ENCODE measurements around the gene TSPAN18.

TSPAN18 gene

GRCh38 chr11:44903518-44903917 lies 176.8 kb downstream of the TSPAN18 start:
- no peak for FAIRE-seq

DNA sequence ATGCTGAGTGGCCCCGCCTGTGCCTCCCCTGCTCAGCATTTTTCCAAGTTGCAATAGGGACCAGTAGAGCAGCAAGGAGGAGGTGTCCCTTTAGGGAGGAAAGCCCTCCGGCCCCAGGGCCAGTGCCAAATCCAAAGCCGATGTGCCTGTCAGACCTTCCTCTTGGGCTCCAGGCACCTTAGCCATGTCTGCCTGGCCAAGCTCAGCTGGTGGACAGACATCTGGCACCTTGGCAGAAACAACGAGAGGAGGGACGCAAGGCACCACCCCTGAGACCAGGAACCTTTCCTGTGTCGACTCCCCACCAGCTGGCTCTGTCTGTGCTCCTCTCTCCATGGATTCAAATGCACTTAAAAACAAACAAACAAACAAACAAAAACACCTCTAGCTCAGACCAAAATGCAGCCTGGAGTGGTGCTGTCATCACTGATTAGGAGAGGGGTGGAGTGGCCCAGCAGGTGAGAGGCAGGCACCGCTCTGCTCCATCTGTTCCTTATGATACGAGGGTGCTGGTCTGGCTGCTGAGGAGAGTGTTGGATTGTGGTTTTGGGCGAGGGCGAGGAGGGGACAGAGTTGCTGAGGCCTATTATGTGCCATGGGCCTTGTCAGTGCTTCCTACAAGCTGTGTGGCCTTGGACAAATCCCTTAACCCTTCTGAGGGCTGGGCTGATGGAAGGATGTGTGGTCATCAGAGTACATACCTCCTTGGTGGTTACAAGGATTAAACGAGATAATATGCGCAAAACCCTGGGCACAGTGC lies 177.7 kb downstream of the TSPAN18 start:
- no peak for FAIRE-seq

DNA sequence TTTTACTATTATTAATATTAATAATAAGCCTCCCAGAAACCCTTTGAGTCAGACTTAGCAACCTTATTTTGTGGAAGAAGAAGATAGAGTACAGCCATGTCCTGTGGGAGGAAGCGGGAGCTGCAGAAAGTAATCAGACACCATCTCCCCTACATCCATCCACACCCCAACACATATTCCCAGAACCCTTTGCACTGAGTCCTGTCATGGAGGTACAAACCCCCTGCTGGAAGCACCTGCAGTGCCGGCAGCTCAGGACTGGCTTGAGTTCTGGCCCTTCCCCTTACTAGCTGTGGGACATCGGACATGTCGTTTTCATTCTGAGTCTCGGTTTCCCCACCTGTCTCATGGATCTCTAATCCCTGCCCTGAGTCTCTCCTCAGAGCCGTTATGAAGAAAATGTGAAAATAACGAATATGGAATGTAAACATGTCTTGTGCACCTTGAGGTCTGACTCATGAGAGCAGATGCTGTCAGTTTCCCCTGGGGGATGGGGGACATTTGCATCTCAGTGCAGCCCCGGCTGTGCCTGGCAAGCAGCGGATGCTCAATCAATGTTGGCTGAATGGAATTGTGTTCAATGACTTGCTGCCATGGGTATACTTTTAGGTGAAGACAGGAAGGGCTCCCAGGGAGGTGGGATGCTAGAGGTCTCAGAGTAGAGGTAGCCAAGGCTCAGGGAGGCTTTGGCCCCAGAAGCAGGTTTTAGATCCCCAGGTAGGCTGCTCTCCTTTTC lies 178.5 kb downstream of the TSPAN18 start:
- no peak for FAIRE-seq

GRCh38 chr11:44906649-44907048 lies 179.9 kb downstream of the TSPAN18 start:
- FAIRE-seq = no peak

DNA sequence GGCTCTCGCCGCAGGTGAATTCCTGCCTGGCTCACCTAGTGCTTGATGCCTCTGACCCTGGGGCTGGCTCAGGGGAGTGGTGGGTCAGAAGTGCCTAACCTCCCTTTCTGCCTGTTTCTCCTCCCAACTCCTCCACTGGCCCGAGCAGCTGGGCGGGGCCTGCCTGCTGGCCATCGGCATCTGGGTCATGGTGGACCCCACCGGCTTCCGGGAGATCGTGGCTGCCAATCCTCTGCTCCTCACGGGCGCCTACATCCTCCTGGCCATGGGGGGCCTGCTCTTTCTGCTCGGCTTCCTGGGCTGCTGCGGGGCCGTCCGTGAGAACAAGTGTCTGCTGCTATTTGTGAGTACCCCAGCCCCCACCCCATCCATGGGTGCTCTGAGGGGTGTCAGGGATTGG lies 182.8 kb downstream of the TSPAN18 start:
- no peak for FAIRE-seq

- no peak for FAIRE-seq
These were observed 183.8 kb downstream of the TSPAN18 start for GRCh38 chr11:44910591-44910990.

- FAIRE-seq = peak; percentile 88
These were observed 184.5 kb downstream of the TSPAN18 start for GRCh38 chr11:44911029-44911814.

DNA sequence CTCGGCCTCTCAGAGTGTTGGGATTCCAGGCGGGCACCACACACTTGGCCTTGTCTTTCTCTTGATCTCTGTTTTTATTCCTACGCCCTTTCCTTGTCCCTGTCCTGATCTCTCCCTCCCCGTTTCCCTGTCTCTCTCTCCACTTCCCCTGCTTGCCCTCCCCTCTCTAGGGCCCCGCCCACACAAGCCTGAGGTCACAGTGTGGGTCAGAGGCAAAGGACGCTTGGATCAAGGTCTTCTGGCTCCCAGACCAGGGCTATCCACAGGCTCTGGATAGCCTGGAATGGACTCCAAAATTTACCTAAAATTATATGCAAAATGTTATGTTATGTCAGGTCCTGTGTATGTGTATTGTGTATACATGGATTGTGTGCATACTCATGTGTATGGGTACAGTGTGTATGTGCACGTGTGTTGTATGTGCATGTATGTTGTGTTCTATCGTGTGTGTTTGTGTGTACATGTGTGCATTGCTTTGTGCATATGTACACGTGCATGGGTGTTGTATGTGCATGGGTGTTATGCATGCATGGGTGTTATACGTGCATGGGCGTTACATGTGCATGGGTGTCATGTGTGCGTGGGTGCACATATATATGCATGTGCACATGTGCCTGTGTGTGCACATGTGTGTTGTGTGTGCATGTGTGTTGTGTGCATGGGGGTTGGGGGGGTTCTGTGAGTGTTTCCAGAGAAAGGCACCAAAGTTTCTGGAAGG lies 185.7 kb downstream of the TSPAN18 start:
- no peak for FAIRE-seq

DNA sequence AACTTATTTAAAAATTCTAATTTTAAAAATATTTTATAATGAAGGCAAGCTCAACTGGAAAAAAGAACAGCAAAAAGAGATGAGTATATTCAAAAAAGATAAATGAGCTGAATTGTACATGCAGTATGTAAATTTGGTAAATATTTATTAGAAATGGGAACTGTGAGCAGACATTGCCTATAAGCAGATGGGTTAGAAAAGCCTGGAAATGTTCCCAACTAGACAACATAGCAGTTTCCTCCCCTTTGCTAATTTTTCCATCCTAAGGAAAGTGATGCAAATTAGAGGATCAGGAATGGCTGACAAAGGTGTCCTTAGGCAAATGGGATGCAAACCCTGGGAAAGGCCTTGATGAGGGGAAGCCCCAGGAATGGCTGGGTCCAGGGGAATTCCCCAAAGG lies 186.7 kb downstream of the TSPAN18 start:
- FAIRE-seq = no peak

DNA sequence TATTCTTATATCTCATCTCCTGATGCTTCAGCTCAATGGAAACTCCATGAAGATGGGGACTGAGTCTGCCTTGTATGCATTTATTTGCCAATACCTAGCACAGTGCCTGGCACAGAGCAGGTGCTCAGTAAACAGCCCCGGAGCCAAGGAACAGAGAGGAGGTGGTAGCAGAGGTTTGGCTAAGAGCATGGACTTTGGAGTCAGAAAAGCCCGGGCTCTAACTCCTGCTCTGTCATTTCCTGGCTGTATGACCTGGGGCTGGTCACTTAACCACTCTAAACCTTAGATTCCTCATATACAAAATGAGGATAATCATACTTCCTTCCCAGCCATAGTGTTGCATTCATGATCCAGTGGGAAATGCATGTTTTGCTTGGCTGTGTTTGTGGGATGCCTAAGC lies 187.3 kb downstream of the TSPAN18 start:
- no peak for FAIRE-seq

- FAIRE-seq = no peak
These were observed 188.2 kb downstream of the TSPAN18 start for GRCh38 chr11:44915004-44915403.

- no peak for FAIRE-seq
These were observed 188.9 kb downstream of the TSPAN18 start for GRCh38 chr11:44915621-44916020.

DNA sequence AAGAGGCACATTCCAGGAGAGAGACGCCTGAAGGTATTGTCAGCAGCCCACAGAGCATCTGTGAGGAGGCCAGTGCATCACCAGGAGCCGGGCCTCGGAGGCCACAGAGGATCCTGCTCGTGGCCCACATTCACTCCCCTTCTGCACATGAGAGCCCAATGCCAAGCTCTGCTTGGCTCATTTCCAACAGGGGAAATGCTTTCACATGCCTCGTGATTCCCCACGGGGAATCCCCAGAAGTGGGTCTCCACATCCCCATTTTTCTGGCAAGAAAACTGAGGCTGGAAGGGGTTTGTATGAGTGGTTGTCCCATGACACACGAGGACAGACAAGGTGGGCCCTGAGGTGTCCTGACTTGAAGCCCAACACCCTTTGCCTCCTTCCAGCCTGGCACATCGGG lies 189.6 kb downstream of the TSPAN18 start:
- FAIRE-seq = no peak

DNA sequence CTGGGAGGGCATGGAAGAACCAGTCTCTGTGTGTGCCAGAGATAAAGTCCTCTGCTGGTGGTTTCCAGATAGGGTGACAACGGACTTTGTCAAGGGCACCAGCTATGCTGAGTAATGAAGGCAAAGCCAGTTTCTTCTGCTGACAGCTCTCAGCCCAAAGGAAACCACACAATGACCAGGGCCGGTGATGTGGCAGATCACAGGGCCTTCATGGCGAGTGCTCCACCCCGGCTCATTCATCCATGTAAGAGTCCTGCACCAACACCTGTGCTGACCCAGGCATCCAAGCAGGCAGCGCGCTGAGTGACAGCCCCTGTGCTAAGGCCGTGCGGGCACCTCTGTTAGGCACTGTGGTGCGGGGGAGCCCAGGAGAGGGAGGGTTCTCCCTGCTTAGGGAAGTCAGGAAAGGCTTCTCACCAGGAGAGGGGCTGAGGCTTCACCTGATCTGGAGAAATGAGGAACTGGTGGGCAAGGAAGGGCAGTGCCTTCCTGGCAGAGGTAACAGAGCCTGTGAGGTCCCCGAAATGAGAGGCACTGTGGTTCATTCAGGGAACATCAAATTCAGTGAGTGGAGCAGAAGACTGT lies 190.1 kb downstream of the TSPAN18 start:
- no peak for FAIRE-seq

DNA sequence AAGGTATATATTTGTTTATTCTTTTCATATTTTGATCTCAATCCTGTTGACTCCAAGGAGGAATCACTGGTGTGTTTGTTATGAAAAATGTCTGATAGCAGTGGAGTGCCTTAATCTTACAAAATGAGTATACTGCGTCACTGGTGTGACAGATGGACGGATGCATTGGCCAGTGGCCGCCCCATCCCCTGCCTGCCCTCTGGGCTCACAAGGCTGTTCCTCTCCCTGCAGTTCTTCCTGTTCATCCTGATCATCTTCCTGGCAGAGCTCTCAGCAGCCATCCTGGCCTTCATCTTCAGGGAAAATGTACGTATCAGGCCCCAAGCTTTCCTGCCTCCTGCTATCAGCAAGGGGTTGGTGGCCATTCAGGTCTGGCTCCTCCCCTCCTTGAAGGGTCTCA lies 191.0 kb downstream of the TSPAN18 start:
- no peak for FAIRE-seq

DNA sequence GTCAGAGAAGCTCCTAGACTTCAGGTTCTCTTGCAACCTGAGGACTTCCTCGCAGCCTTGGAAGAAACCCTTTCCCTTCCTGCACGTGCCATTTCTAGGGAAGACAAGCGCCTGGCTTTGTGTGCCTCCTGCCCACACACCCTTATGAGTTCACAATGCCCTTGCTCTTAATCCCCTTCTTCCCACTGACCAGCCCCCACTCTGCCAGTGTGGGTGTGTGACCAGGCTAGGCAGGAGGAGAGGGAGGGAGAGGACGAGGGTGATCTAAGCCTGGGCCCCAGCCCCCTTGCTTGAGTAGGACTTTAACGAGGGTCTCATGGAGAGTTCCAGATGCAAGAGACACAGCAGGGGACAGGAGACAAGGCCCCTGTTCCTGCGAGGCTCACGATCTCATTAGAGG lies 193.7 kb downstream of the TSPAN18 start:
- FAIRE-seq = no peak

GRCh38 chr11:44923115-44923514 lies 196.4 kb downstream of the TSPAN18 start:
- no peak for FAIRE-seq

DNA sequence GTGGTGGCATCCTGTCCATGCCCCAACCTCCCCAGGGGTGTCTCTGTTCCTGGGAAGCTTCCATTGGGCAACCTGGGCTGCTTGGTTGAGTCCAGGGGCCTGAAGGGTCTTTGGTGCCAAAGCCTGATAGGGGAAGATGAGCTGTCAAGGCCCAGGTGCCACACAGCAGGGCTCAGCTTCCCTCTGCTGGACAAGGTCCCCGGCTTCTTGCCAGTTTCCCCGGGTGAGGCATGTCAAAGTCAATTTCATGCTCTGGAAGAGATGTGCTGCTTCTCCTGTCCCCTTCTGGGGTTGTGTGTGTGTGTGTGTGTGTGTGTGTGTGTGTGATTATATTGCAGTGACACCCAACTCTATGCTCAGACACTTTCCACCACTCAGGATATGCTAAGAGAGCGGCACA lies 197.0 kb downstream of the TSPAN18 start:
- no peak for FAIRE-seq

- FAIRE-seq = no peak
These were observed 199.3 kb downstream of the TSPAN18 start for GRCh38 chr11:44926036-44926435.

DNA sequence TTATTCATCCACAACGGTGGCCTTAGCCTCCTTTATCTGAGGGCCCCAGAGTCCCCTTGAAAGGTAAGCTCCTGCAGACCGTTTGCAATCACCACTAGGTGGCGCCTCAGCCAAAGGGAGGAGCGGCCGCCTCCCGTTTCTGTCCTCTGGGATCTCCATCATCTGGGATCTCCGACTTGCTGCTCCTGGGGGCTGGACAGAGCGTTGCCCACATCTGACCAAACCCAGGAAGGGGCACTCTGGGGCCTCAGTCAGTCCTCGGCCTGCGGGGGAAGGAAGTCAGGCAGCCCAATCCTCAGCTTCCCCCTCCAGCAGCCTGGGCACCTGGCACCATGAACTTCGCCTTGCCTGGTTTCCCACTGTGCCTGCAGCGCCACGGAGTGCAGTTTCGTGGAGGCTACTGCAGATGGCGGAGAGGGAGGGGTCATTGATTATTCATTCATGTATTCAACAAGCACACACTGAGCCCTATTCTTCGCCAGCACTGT lies 200.5 kb downstream of the TSPAN18 start:
- peak; percentile 90 for FAIRE-seq

- peak; percentile 80 for FAIRE-seq
These were observed 201.4 kb downstream of the TSPAN18 start for GRCh38 chr11:44928144-44928543.

DNA sequence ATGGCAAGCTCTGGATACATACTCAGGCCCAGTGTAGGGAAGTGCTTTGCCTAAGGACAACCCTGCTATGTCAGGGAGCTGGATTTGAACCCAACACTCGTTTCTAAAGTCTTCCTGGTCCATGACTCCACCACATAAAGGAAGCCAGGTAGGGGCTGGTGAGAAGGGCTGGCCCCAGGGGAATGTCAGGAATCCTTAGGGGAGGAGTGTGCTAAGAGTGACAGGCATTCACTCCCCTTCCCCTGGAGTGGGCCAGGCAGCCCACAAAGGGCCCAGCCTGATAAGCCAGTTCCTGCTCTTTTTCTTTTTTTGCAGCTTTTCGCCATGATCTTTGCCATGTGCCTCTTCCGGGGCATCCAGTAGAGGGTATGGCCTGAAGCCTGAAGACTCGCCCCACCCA lies 202.1 kb downstream of the TSPAN18 start:
- peak; percentile 87 for FAIRE-seq
